Mucosa of descending colon (tissue), 3 donors: ENCODE data around the gene BCOR. TPM values are rescaled to one million over a fixed set of nuclear protein-coding genes. Genes with fewer than 3 reads are reported as not detected.

Experiments
- ATAC-seq: fragments of 200-7000 bp; cut with Tn5 transposase; one replicate; pipeline ENCODE4 v1.9.1; 2020; ENCODE audit warnings: mild to moderate bottlenecking, moderate library complexity
- DNase-seq, 3 donors: peaks; one replicate each; pipeline ENCODE4 v3.0.0-alpha.2; 2020
- H3K36me3 ChIP-seq: fragments of 200-600 bp; one replicate; pipeline ENCODE4 v1.8.0; 2021; ENCODE audit warnings: low read depth, mild to moderate bottlenecking
- H3K4me1 ChIP-seq: fragments of 200-600 bp; one replicate; pipeline ENCODE4 v1.8.0; 2021; ENCODE audit warnings: low read depth, mild to moderate bottlenecking
- H3K4me3 ChIP-seq: fragments of 200-600 bp; one replicate; pipeline ENCODE4 v1.8.0; 2021; ENCODE audit warnings: mild to moderate bottlenecking
- H3K9me3 ChIP-seq: fragments of 200-600 bp; one replicate; pipeline ENCODE4 v1.8.0; 2021; ENCODE audit warnings: mild to moderate bottlenecking
- CTCF ChIP-seq: fragments of 200-600 bp; IDR thresholded peaks from one replicate; pipeline ENCODE4 v1.8.0; 2022; ENCODE audit warnings: antibody characterized with exemption, mild to moderate bottlenecking
- intact Hi-C, 2 donors: fragments of 100-400 bp; cut with DNase I in 1 of 2; cut with micrococcal nuclease in 1 of 2; formaldehyde crosslinking; loops; one replicate each; pipeline versions ENCODE4 v1.11.0 to v1.11.1; 2022; cut with DNase I, micrococcal nuclease
- total RNA-seq, 3 donors: library from RNA; stranded (reverse); fragmentation: NEBNext Ultra II Directional in 2 of 3; extraction: Animal tissue kit (Norgen Biotek cat#: 25700) in 2 of 3; gene quantifications; one replicate each; pipeline versions ENCODE4 v1.2.1 to v1.2.4, GENCODE V29; 2021 to 2023
- donor health status: DM: no; HTN: no; CAD: no; lungs with moderate emphysema.
- donor health status: DM: no; HTN: no; CAD: no.
- donor health status: DM: no; HTN: yes; CAD: no.

The BCOR gene
- total RNA-seq, 3 donors from 2014 or later: 18.7 to 26.3 (median 23.6) TPM

- H3K9me3 ChIP-seq: no peaks in the 10 kb centered on the region
- H3K4me3 ChIP-seq: no peak overlapping the region
- TF ChIP-seq CTCF: no peak
- no peaks in the 10 kb centered on the region for H3K36me3 ChIP-seq
- peaks cover 18% of the 10 kb centered on the region for H3K4me1 ChIP-seq
- ATAC-seq (no peak), DNase-seq (peak in 1 of 3 donors; percentile 29)
- intact Hi-C loops: no loop called here
Measured at GRCh38 chrX:40080894-40081678, 16.7 kb downstream of the BCOR start.

- Histone ChIP-seq H3K36me3 (no peaks in the 10 kb centered on the region), H3K4me3 (no peak overlapping the region)
Measured at GRCh38 chrX:40079572-40079971, 18.2 kb downstream of the BCOR start.

GRCh38 chrX:40078489-40079227, 19.1 kb downstream of the BCOR start:
- no peak for TF ChIP-seq CTCF

More at GRCh38 chrX:40079572-40079971, 18.2 kb downstream of the BCOR start:
- H3K4me1 ChIP-seq: peaks cover 7% of the 10 kb centered on the region
- no peak for TF ChIP-seq CTCF
- H3K9me3 ChIP-seq: no peaks in the 10 kb centered on the region
- DNase-seq (no peak), ATAC-seq (no peak)
- intact Hi-C loops: no loop called here

GRCh38 chrX:40077906-40078305, 19.9 kb downstream of the BCOR start:
- TF ChIP-seq CTCF: no peak
- Histone ChIP-seq H3K4me3 (no peak overlapping the region), H3K4me1 (no peaks in the 10 kb centered on the region), H3K9me3 (no peaks in the 10 kb centered on the region), H3K36me3 (no peaks in the 10 kb centered on the region)
- intact Hi-C loops: no loop called here
- ATAC-seq (no peak), DNase-seq (no peak)

More at GRCh38 chrX:40078489-40079227, 19.1 kb downstream of the BCOR start:
- Histone ChIP-seq H3K4me3 (no peak overlapping the region), H3K4me1 (no peaks in the 10 kb centered on the region), H3K9me3 (no peaks in the 10 kb centered on the region), H3K36me3 (no peaks in the 10 kb centered on the region)
- ATAC-seq (no peak), DNase-seq (no peak)
- intact Hi-C loops: no loop called here

- no peak for TF ChIP-seq CTCF
- intact Hi-C loops: no loop called here
- H3K9me3 ChIP-seq: no peaks in the 10 kb centered on the region
- no peak for DNase-seq
- ATAC-seq: no peak
- no peaks in the 10 kb centered on the region for H3K4me1 ChIP-seq
- no peak overlapping the region for H3K4me3 ChIP-seq
- no peaks in the 10 kb centered on the region for H3K36me3 ChIP-seq
Measured at GRCh38 chrX:40076750-40077575, 20.8 kb downstream of the BCOR start.
